BE2C (cell line): ENCODE results near the gene OTOF.

Source experiments
- DNase-seq: peaks from one replicate; pipeline ENCODE4 v3.0.0-alpha.2; 2020
- H3K27me3 ChIP-seq: fragments of 250-450 bp; sonication (Bioruptor Pico); 2 replicates; pipeline ENCODE4 v1.5.1; 2020; ENCODE audit warnings: mild to moderate bottlenecking
- H3K36me3 ChIP-seq: fragments of 250-450 bp; sonication (Bioruptor Pico); 2 replicates; pipeline ENCODE4 v1.5.1; 2020; ENCODE audit warnings: mild to moderate bottlenecking
- H3K4me1 ChIP-seq: fragments of 250-450 bp; sonication (Bioruptor Pico); 2 replicates; pipeline ENCODE4 v1.5.1; 2020
- H3K4me3 ChIP-seq: 2 replicates; pipeline ENCODE4 v1.5.1; 2011; ENCODE audit warnings: low read depth, low read length
- H3K9me3 ChIP-seq: fragments of 250-450 bp; sonication (Bioruptor Pico); 2 replicates; pipeline ENCODE4 v1.5.1; 2020
- TF ChIP-seq, protein P1 (sequence below): IDR thresholded peaks from 2 replicates; pipeline ENCODE4 v1.5.1; 2012; ENCODE audit warnings: mild to moderate bottlenecking, low read depth, low read length

OTOF gene

DNA sequence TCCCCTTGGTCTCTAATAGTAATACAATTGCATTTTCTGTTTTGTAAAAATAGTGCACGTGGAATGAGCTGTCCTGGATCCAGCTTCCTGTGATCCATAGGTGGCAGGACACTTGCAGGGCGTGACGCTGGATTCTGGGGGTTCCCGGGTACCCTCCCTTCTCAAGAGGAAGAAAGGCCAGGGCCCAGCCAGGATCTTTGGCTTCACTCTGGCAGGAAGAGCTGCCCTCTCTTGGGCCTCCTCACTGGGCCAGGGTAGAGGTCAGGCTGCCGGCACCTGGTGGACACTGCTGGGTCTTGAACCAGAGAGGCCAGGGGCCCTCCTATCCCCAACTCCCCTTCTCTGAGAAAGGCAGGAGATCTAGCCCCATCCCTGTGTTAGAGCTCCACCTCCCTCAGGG lies 37.8 kb upstream of the OTOF start:
- no peaks in the 10 kb centered on the region for H3K4me1 ChIP-seq
- no peak overlapping the region for H3K4me3 ChIP-seq
- no peaks in the 10 kb centered on the region for H3K9me3 ChIP-seq
- no peaks in the 10 kb centered on the region for H3K36me3 ChIP-seq
- no peak for DNase-seq
- H3K27me3 ChIP-seq: no peaks in the 10 kb centered on the region
- TF ChIP-seq, protein P1, sequence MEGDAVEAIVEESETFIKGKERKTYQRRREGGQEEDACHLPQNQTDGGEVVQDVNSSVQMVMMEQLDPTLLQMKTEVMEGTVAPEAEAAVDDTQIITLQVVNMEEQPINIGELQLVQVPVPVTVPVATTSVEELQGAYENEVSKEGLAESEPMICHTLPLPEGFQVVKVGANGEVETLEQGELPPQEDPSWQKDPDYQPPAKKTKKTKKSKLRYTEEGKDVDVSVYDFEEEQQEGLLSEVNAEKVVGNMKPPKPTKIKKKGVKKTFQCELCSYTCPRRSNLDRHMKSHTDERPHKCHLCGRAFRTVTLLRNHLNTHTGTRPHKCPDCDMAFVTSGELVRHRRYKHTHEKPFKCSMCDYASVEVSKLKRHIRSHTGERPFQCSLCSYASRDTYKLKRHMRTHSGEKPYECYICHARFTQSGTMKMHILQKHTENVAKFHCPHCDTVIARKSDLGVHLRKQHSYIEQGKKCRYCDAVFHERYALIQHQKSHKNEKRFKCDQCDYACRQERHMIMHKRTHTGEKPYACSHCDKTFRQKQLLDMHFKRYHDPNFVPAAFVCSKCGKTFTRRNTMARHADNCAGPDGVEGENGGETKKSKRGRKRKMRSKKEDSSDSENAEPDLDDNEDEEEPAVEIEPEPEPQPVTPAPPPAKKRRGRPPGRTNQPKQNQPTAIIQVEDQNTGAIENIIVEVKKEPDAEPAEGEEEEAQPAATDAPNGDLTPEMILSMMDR: no peak

DNA sequence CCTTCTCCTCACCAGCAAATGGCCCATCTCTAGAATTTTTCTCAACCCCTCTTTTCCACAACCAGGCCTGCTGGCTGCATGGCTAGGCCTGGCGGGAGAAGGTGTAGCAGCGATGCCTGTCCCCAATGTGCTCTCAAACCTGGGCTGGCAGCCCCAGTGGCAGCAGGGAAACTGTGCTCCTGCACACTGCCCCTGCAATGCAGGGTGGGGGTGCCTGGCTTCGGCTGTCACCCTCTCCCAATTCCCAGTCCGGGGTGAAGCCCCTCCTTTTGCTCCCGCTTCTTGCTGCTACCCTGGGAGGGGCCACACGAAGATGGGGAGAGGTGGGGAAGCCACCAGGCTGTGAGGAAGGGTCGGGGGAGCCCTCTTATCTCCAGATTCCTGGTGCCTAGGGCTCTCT lies 36.1 kb upstream of the OTOF start:
- Histone ChIP-seq H3K36me3 (no peaks in the 10 kb centered on the region), H3K27me3 (no peaks in the 10 kb centered on the region), H3K4me3 (no peak overlapping the region), H3K4me1 (no peaks in the 10 kb centered on the region), H3K9me3 (no peaks in the 10 kb centered on the region)
- TF ChIP-seq, protein P1: no peak
- DNase-seq: no peak

DNA sequence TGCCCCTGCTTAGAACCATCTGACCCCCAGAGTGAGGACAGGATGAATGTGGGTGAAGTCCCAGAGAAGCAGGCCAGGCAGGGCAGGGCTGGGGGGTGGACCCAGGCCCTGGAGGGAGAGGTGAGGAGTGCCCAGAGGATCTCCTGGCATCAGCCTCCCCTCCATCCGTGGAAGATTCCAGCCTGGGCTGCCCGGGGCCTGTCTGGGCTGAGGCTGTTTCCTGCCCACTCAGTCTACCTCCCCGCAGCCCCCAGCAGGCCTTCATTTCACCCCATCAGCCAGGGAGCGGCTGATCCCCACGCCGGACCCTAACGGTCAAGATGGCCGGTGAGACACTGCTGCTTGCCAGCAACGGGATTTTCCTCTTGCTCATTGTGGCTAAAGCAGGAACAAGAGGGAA lies 35.3 kb upstream of the OTOF start:
- no peak for DNase-seq
- H3K27me3 ChIP-seq: no peaks in the 10 kb centered on the region
- no peaks in the 10 kb centered on the region for H3K4me1 ChIP-seq
- no peak overlapping the region for H3K4me3 ChIP-seq
- TF ChIP-seq, protein P1: no peak
- H3K36me3 ChIP-seq: no peaks in the 10 kb centered on the region
- H3K9me3 ChIP-seq: no peaks in the 10 kb centered on the region

DNA sequence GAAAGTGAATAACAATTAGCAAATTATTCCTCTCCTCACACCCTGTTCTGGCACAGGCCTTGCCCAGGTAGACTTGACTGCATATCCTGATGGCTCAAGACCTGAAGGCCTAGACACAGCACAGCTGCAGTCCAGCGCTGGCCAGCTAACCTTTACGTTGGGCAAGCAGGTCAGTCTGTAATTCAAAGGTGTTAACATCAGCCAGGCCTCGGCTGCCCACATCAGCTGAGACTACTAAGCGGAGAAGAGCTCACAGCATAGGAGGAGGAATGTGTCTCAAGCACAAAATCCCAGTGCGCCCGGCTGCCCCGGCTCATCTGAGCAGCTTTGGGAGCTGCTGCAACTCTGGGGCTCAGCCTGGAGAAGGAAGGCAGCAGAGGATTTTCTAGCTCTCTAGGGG lies 33.5 kb upstream of the OTOF start:
- TF ChIP-seq, protein P1: no peak
- no peaks in the 10 kb centered on the region for H3K27me3 ChIP-seq
- no peaks in the 10 kb centered on the region for H3K9me3 ChIP-seq
- DNase-seq: no peak
- no peaks in the 10 kb centered on the region for H3K36me3 ChIP-seq
- H3K4me3 ChIP-seq: no peak overlapping the region
- no peaks in the 10 kb centered on the region for H3K4me1 ChIP-seq

DNA sequence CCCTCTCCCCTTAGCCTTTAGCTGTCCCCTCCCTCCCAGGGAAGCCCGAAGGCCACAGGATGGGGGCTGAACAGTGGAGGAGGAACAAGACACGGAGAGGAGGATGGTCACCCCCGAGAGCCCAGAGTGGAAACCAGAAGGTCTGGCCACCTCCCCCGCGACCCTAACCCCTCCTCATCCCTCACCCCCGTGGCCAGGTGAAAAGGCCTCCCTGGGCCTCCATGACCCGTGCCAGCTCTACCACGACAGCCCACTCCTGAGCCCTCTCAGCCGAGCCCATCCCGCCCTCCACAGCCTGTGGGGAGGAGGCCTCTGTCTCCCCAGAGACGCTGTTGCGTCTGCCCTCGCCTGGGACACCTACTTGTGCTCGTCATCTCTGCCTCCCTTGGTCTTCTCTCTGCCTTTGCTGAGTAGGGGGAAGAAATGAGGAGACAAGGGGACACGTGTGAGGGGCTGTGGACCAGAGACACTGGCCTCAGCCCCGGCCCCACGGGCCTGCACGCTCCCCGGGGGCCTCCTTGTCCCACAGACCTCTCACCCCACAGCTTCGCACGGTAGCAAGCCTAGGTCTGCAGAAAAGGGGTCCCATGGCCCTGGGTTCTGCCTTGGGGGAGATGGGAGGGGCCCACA lies 32.5 kb upstream of the OTOF start:
- TF ChIP-seq, protein P1: no peak
- Histone ChIP-seq H3K27me3 (no peaks in the 10 kb centered on the region), H3K9me3 (no peaks in the 10 kb centered on the region), H3K36me3 (no peaks in the 10 kb centered on the region), H3K4me1 (no peaks in the 10 kb centered on the region), H3K4me3 (no peak overlapping the region)
- DNase-seq: no peak

DNA sequence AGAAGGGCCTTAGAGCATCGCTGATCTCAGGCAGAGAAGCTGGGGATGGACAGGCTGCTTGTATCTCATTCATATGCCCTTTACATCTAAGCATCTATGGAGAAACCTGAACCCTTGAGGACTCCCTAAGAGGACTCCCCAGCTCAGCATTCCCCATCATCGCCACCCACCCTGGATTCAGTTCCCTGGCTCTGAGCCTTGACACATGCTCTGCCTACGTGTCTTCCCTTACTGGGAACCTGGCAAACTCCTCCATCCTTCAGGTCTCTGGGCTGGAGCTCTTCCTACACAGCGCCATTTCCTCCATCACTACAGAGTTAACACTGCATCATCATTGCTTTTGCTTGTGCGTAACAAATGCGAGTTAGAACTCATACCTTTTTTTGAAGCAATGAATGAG lies 31.2 kb upstream of the OTOF start:
- Histone ChIP-seq H3K9me3 (no peaks in the 10 kb centered on the region), H3K4me1 (no peaks in the 10 kb centered on the region), H3K36me3 (no peaks in the 10 kb centered on the region), H3K27me3 (no peaks in the 10 kb centered on the region), H3K4me3 (no peak overlapping the region)
- no peak for DNase-seq
- TF ChIP-seq, protein P1: no peak
